DND-41 (cell line): ENCODE data around the gene LIPK.

ENCODE experiments used
- ATAC-seq: fragments of 200-7000 bp; cut with Tn5 transposase; 3 replicates; pipeline ENCODE4 v1.9.1; 2021; ENCODE audit warnings: low read depth; ENCODE audit not compliant: insufficient read depth
- DNase-seq: peaks from one replicate; pipeline ENCODE4 v3.0.0-alpha.2; 2020
- H2AFZ ChIP-seq: 2 replicates; pipeline ENCODE4 v1.6.0; 2012; ENCODE audit warnings: low read depth, low read length
- H3K27ac ChIP-seq: 2 replicates; pipeline ENCODE4 v1.5.1; 2012; ENCODE audit warnings: low read length, inconsistent platforms
- H3K27me3 ChIP-seq: fragments of 200-600 bp; sonication (generic); 2 replicates; pipeline ENCODE4 v1.6.0; 2012; ENCODE audit warnings: low read length, mild to moderate bottlenecking, inconsistent platforms; ENCODE audit not compliant: insufficient read depth, poor library complexity
- H3K36me3 ChIP-seq: 2 replicates; pipeline ENCODE4 v1.5.1; 2012; ENCODE audit warnings: low read length, inconsistent platforms; ENCODE audit not compliant: insufficient read depth
- H3K4me1 ChIP-seq: 2 replicates; pipeline ENCODE4 v1.5.1; 2012; ENCODE audit warnings: mild to moderate bottlenecking, low read length; ENCODE audit not compliant: insufficient read depth
- H3K4me2 ChIP-seq: 2 replicates; pipeline ENCODE4 v1.6.0; 2012; ENCODE audit warnings: mild to moderate bottlenecking, moderate library complexity, low read length, inconsistent platforms; ENCODE audit not compliant: insufficient read depth
- H3K4me3 ChIP-seq, 2 experiments: fragments of 200-600 bp in 1 of 2; shearing (Covaris generic) in 1 of 2; 2 replicates each; pipeline ENCODE4 v1.5.1; 2012 to 2016; ENCODE audit warnings: inconsistent platforms in 2 of 2, low read length in 2 of 2, mild to moderate bottlenecking in 2 of 2, low read depth in 1 of 2, moderate library complexity in 1 of 2
- H3K79me2 ChIP-seq: 2 replicates; pipeline ENCODE4 v1.6.0; 2012; ENCODE audit warnings: low read length, inconsistent platforms; ENCODE audit not compliant: insufficient read depth
- H3K9ac ChIP-seq: 2 replicates; pipeline ENCODE4 v1.6.0; 2012; ENCODE audit warnings: low read depth, mild to moderate bottlenecking, inconsistent platforms, low read length, moderate library complexity
- H3K9me3 ChIP-seq: 2 replicates; pipeline ENCODE4 v1.5.1; 2012; ENCODE audit warnings: low read length, moderate library complexity, mild to moderate bottlenecking, inconsistent platforms; ENCODE audit not compliant: insufficient read depth, severe bottlenecking
- H4K20me1 ChIP-seq: 2 replicates; pipeline ENCODE4 v1.6.0; 2012; ENCODE audit warnings: low read length; ENCODE audit not compliant: insufficient read depth
- CTCF ChIP-seq: IDR thresholded peaks from 2 replicates; pipeline ENCODE4 v1.5.1; 2012; ENCODE audit warnings: borderline replicate concordance, low read length, moderate library complexity, mild to moderate bottlenecking; ENCODE audit not compliant: poor library complexity, severe bottlenecking; ENCODE audit errors: extremely low read depth
- EZH2 ChIP-seq: IDR thresholded peaks from 3 replicates; pipeline ENCODE4 v1.6.1; 2012; ENCODE audit warnings: borderline replicate concordance, low read depth, mild to moderate bottlenecking, moderate library complexity, low read length, inconsistent platforms; ENCODE audit not compliant: severe bottlenecking

Gene LIPK

DNA sequence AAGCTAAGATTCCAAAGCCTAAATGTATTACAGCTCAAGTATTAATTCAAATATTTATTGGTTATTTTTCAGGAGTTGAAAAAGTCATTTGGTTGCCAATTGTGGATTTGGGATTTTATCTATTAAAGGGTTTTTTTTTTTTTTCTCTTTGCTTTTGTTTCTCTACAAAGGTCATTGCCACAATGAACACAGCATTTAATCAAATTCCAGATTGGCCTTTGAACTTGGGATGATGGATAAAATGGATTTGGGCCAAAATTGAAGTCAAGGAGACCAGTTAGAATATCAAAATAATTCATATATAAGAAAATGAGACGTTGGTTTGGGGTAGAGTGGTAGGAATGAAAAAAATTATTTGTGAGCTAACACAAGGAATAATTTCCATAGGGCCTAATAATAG is 63.3 kb downstream of the LIPK start:
- Histone ChIP-seq H3K4me2 (no peak overlapping the region), H3K27ac (no peak overlapping the region), H3K36me3 (no peaks in the 10 kb centered on the region), H3K79me2 (no peaks in the 10 kb centered on the region), H2AFZ (no peak overlapping the region), H3K4me1 (no peaks in the 10 kb centered on the region), H3K27me3 (peaks cover 6% of the 10 kb centered on the region), H3K4me3 (no peak overlapping the region), H3K9ac (no peak overlapping the region), H3K9me3 (no peaks in the 10 kb centered on the region), H4K20me1 (no peaks in the 10 kb centered on the region)
- ATAC-seq (no peak), DNase-seq (no peak)
- no peak for TF ChIP-seq EZH2
- TF ChIP-seq CTCF = no peak

DNA sequence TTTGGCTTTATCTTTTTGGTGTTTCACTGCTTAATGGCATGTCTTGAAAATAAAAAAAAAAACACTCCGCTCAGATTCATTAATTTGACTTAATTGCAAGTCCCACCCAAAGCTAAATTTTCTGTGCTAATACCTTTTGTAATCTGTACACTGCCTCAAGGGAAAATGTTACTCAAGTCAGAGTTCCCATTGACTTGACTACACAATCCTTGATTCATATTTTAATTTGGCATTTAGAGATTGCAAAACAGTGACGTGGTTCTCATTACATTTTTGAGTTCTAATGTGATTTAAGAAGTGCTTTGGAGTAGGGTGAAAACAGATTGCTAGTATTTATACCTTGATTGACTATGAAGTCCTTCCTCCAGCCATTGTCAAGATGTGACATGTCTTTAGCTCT is 75.2 kb downstream of the LIPK start:
- Histone ChIP-seq H3K36me3 (no peaks in the 10 kb centered on the region), H3K9me3 (no peaks in the 10 kb centered on the region), H3K4me3 (no peak overlapping the region), H3K27me3 (no peaks in the 10 kb centered on the region), H3K9ac (no peak overlapping the region), H2AFZ (no peak overlapping the region), H3K4me2 (no peak overlapping the region), H4K20me1 (no peaks in the 10 kb centered on the region), H3K4me1 (no peaks in the 10 kb centered on the region), H3K27ac (no peak overlapping the region), H3K79me2 (no peaks in the 10 kb centered on the region)
- TF ChIP-seq EZH2 (no peak), CTCF (no peak)
- ATAC-seq = no peak
- no peak for DNase-seq

- no peak overlapping the region for H3K9ac ChIP-seq
- TF ChIP-seq EZH2 (no peak), CTCF (no peak)
- no peak overlapping the region for H3K4me3 ChIP-seq
- no peaks in the 10 kb centered on the region for H3K9me3 ChIP-seq
- H2AFZ ChIP-seq = no peak overlapping the region
- no peak overlapping the region for H3K4me2 ChIP-seq
- H3K36me3 ChIP-seq = no peaks in the 10 kb centered on the region
- no peak overlapping the region for H3K27ac ChIP-seq
- DNase-seq (no peak), ATAC-seq (no peak)
- H3K79me2 ChIP-seq = no peaks in the 10 kb centered on the region
- H4K20me1 ChIP-seq = no peaks in the 10 kb centered on the region
- no peaks in the 10 kb centered on the region for H3K27me3 ChIP-seq
- no peaks in the 10 kb centered on the region for H3K4me1 ChIP-seq
Measured at GRCh38 chr10:88782222-88782621, 76.2 kb downstream of the LIPK start.

DNA sequence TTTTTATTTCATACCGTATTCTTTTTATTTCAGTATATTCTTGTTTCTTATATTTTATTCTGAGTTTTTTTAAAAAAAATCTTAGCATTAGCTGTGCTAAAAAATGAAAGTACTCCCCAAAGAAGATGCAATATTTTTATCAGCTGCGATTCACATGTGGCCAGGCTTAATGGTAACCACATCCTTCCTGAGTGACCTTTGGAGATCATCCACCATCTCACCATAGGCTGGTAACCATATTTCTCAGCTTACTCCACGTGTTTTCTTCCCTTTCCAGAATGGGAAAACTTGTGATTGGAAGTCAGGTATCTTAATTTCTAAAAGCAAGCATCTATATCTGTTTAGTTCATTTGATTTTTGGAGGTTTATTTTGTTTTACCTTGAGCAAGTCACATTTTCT is 77.7 kb downstream of the LIPK start:
- Histone ChIP-seq H3K4me3 (no peak overlapping the region), H3K4me2 (no peak overlapping the region), H3K4me1 (no peaks in the 10 kb centered on the region), H3K36me3 (no peaks in the 10 kb centered on the region), H4K20me1 (no peaks in the 10 kb centered on the region), H3K79me2 (no peaks in the 10 kb centered on the region), H3K9ac (no peak overlapping the region), H3K27ac (no peak overlapping the region), H3K27me3 (no peaks in the 10 kb centered on the region), H2AFZ (no peak overlapping the region), H3K9me3 (no peaks in the 10 kb centered on the region)
- TF ChIP-seq EZH2 = no peak
- no peak for TF ChIP-seq CTCF
- DNase-seq (no peak), ATAC-seq (no peak)
